HepG2 (cell line): ENCODE data around the gene MAN1B1. TPM values are rescaled to one million over a fixed set of nuclear protein-coding genes. Genes with fewer than 3 reads are reported as not detected.
A peak's percentile ranks its signal among the peaks of the same experiment; 100 is the strongest.

Experiments used
- ATF7 ChIP-seq, 2 experiments: fragments of 450-650 bp in 1 of 2; sonication (generic) in 1 of 2; formaldehyde crosslinking in 1 of 2; IDR thresholded peaks; 2 replicates each; pipeline versions ENCODE4 v1.4.0 to v1.6.1; 2016 to 2020; ENCODE audit warnings: antibody characterized with exemption in 1 of 2, mild to moderate bottlenecking in 1 of 2, missing genetic modification reagents in 1 of 2
- CSRNP2 ChIP-seq: sonication (generic); formaldehyde crosslinking; conservative IDR thresholded peaks from 2 replicates; pipeline ENCODE4 v1.8.0; 2022; ENCODE audit warnings: low read depth, missing genetic modification reagents
- ELF1 ChIP-seq: sonication (generic); formaldehyde crosslinking; IDR thresholded peaks from 2 replicates; pipeline ENCODE4 v1.4.0; 2020; ENCODE audit warnings: missing genetic modification reagents
- ESRRA ChIP-seq: sonication (generic); formaldehyde crosslinking; IDR thresholded peaks from 2 replicates; pipeline ENCODE4 v1.5.1; 2020; ENCODE audit warnings: mild to moderate bottlenecking, low read depth, missing genetic modification reagents
- HINFP ChIP-seq: sonication (generic); formaldehyde crosslinking; IDR thresholded peaks from 2 replicates; pipeline ENCODE4 v1.4.0; 2020; ENCODE audit warnings: low read depth, mild to moderate bottlenecking, missing genetic modification reagents
- JARID2 ChIP-seq: sonication (generic); formaldehyde crosslinking; IDR thresholded peaks from 2 replicates; pipeline ENCODE4 v1.8.1; 2023; ENCODE audit warnings: missing genetic modification reagents, inconsistent platforms; ENCODE audit not compliant: insufficient replicate concordance
- KDM3A ChIP-seq: IDR thresholded peaks from 2 replicates; pipeline ENCODE4 v1.6.1; 2018; ENCODE audit warnings: low read depth, missing compliant biosample characterization
- NCOA5 ChIP-seq: sonication (generic); formaldehyde crosslinking; IDR thresholded peaks from 2 replicates; pipeline ENCODE4 v1.4.0; 2020; ENCODE audit warnings: missing genetic modification reagents
- SIX4 ChIP-seq: sonication (generic); formaldehyde crosslinking; IDR thresholded peaks from 2 replicates; pipeline ENCODE4 v1.4.0; 2020; ENCODE audit warnings: missing genetic modification reagents
- SMARCC2 ChIP-seq: fragments of 450-650 bp; IDR thresholded peaks from 2 replicates; pipeline ENCODE4 v1.6.1; 2017; ENCODE audit warnings: antibody characterized with exemption, mild to moderate bottlenecking
- WIZ ChIP-seq: sonication (generic); formaldehyde crosslinking; IDR thresholded peaks from 2 replicates; pipeline ENCODE4 v1.5.1; 2020; ENCODE audit warnings: mild to moderate bottlenecking, missing genetic modification reagents
- ZBTB14 ChIP-seq: sonication (generic); formaldehyde crosslinking; IDR thresholded peaks from 2 replicates; pipeline ENCODE4 v1.4.0; 2020; ENCODE audit warnings: missing genetic modification reagents
- ZNF253 ChIP-seq: sonication (generic); formaldehyde crosslinking; IDR thresholded peaks from 2 replicates; pipeline ENCODE4 v1.8.0; 2022; ENCODE audit warnings: mild to moderate bottlenecking, missing genetic modification reagents, borderline replicate concordance
- ZNF354B ChIP-seq: sonication (generic); formaldehyde crosslinking; IDR thresholded peaks from 2 replicates; pipeline ENCODE4 v1.8.0; 2022; ENCODE audit warnings: mild to moderate bottlenecking, missing genetic modification reagents
- ZNF441 ChIP-seq: sonication (generic); formaldehyde crosslinking; IDR thresholded peaks from 2 replicates; pipeline ENCODE4 v1.7.0; 2021; ENCODE audit warnings: missing genetic modification reagents, borderline replicate concordance
- ZNF564 ChIP-seq: sonication (generic); formaldehyde crosslinking; IDR thresholded peaks from 2 replicates; pipeline ENCODE4 v1.8.1; 2023; ENCODE audit warnings: mild to moderate bottlenecking, missing genetic modification reagents
- ZNF597 ChIP-seq: sonication (generic); formaldehyde crosslinking; IDR thresholded peaks from 2 replicates; pipeline ENCODE4 v1.5.0; 2020; ENCODE audit warnings: missing genetic modification reagents
- ZNF605 ChIP-seq: sonication (generic); formaldehyde crosslinking; IDR thresholded peaks from 2 replicates; pipeline ENCODE4 v1.8.0; 2022; ENCODE audit warnings: mild to moderate bottlenecking, missing genetic modification reagents
- ZNF639 ChIP-seq: conservative IDR thresholded peaks from 2 replicates; pipeline ENCODE4 v1.6.1; 2018; ENCODE audit warnings: missing genetic modification reagents
- ZNF746 ChIP-seq: sonication (generic); formaldehyde crosslinking; IDR thresholded peaks from 2 replicates; pipeline ENCODE4 v1.8.0; 2022; ENCODE audit warnings: mild to moderate bottlenecking, missing genetic modification reagents
- ZNF766 ChIP-seq: sonication (generic); formaldehyde crosslinking; IDR thresholded peaks from 2 replicates; pipeline ENCODE4 v1.5.0; 2020; ENCODE audit warnings: missing genetic modification reagents, borderline replicate concordance
- ZSCAN31 ChIP-seq: sonication (generic); formaldehyde crosslinking; IDR thresholded peaks from 2 replicates; pipeline ENCODE4 v1.5.0; 2020; ENCODE audit warnings: low read depth, mild to moderate bottlenecking, missing genetic modification reagents
- polyA plus RNA-seq, 8 experiments: library from polyadenylated mRNA; depleted of rRNA in 3 of 8; stranded (reverse) in 7 of 8; unstranded in 1 of 8; fragments of >200 nt; fragmentation: Illumina TruSeq in 4 of 8; extraction: Trizol in 4 of 8; gene quantifications; 2 replicates each; pipeline versions ENCODE4 v1.2.1 to v1.2.3, GENCODE V29; 2011 to 2016; ENCODE audit warnings: low read depth in 4 of 8, missing spikeins in 1 of 8, mixed read lengths in 1 of 8; ENCODE audit not compliant: insufficient read depth in 1 of 8
- total RNA-seq, 5 experiments: library from RNA; depleted of rRNA; stranded (reverse); fragments of >200 nt; fragmentation: Illumina TruSeq; extraction: Trizol; gene quantifications; 2 replicates each; pipeline ENCODE4 v1.2.3, GENCODE V29; 2016; ENCODE audit warnings: low read depth in 1 of 5

Gene MAN1B1
- total and polyA plus RNA-seq, 2 of the 13 experiments (the other 11 are each of a cell fraction or from before 2014, with no cell fraction given) = 48.9 to 59.5 TPM

GRCh38 chr9:137046088-137046787, 40.5 kb upstream of the MAN1B1 start, which contains the start of gene NPDC1 (continued):
- TF ChIP-seq HINFP (CRISPR knock-in tag) = no peak
- peak; percentile 74; the same call in 1 of the 2 replicates for TF ChIP-seq ZNF441 (CRISPR knock-in tag)
- TF ChIP-seq ELF1 (CRISPR knock-in tag) = no peak
- no peak for TF ChIP-seq ZBTB14 (CRISPR knock-in tag)
- TF ChIP-seq ZNF597 (CRISPR knock-in tag) = no peak
- no peak for TF ChIP-seq NCOA5 (CRISPR knock-in tag)
- no peak for TF ChIP-seq CSRNP2
- TF ChIP-seq WIZ (CRISPR knock-in tag) = peak; percentile 91
- no peak for TF ChIP-seq ZNF253
- peak; percentile 73; the same call in 1 of the 2 replicates for TF ChIP-seq KDM3A (CRISPR knock-in tag)
- TF ChIP-seq ZNF605 = peak; percentile 96
- no peak for TF ChIP-seq ZNF354B (CRISPR knock-in tag)
- TF ChIP-seq ZNF639 = no peak
- TF ChIP-seq ZNF746 (CRISPR knock-in tag) = peak; percentile 66; the same call in 1 of the 2 replicates
- TF ChIP-seq JARID2 (CRISPR knock-in tag) = no peak
- peak; percentile 85; the same call in 1 of the 2 replicates for TF ChIP-seq ZSCAN31 (CRISPR knock-in tag)
- TF ChIP-seq ATF7 (IDR thresholded peaks at IDR 0.05) = no peak
- no peak for TF ChIP-seq ATF7 (CRISPR knock-in tag; IDR thresholded peaks at IDR 0.05)
- TF ChIP-seq ESRRA = no peak
- no peak for TF ChIP-seq ZNF564 (CRISPR knock-in tag)
- no peak for TF ChIP-seq SIX4
- TF ChIP-seq SMARCC2 = no peak
- peak; percentile 51; the same call in 1 of the 2 replicates for TF ChIP-seq ZNF766 (CRISPR knock-in tag)
